ENCODE measurements around the gene GTF2H4. TPM values are rescaled to one million over a fixed set of nuclear protein-coding genes. Genes with fewer than 3 reads are reported as not detected.

Gene GTF2H4
- total RNA-seq, 1 experiment from 2014 or later: 33.9 TPM

DNA sequence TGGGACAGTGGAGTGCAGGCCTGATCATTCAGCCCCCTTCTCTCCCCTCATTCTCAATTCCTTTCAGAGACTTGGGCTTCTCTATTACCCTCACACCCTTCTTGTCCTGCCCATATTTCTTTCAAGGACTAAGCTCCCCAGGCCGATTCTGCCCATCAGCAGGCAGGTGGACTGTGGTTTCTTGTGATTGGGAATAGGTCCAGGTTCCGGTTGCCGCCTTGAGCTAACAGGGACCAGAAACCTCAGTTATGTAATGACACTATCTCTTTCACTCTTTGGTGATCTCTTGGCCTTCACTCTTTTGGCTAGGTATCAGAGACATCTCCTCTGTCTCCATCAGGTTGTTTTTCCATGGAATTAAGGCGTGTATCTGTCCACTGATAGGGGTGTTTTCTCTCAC is 39.2 kb downstream of the GTF2H4 start:
- CTCF ChIA-PET: interaction anchor here (0.8 to 1.3 kb wide), 2 partner anchors 35 to 122 kb away, joined by 3 to 5 read pairs; no protein-coding TSS in a partner anchor
- intact Hi-C loops (cut with micrococcal nuclease): no loop called here
- POLR2A ChIA-PET: interaction anchor here (0.6 kb wide), 1 partner anchor 97 kb away, joined by 3 read pairs; no protein-coding TSS in a partner anchor
- H3K4me1 Mint-ChIP-seq (ENCODE audit: insufficient read depth, unreplicated experiment): peaks cover 10% of the 10 kb centered on the region
- no TSS peak for BruUV-seq (replicated peaks)
- TF ChIP-seq, protein P1, sequence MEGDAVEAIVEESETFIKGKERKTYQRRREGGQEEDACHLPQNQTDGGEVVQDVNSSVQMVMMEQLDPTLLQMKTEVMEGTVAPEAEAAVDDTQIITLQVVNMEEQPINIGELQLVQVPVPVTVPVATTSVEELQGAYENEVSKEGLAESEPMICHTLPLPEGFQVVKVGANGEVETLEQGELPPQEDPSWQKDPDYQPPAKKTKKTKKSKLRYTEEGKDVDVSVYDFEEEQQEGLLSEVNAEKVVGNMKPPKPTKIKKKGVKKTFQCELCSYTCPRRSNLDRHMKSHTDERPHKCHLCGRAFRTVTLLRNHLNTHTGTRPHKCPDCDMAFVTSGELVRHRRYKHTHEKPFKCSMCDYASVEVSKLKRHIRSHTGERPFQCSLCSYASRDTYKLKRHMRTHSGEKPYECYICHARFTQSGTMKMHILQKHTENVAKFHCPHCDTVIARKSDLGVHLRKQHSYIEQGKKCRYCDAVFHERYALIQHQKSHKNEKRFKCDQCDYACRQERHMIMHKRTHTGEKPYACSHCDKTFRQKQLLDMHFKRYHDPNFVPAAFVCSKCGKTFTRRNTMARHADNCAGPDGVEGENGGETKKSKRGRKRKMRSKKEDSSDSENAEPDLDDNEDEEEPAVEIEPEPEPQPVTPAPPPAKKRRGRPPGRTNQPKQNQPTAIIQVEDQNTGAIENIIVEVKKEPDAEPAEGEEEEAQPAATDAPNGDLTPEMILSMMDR (IDR thresholded peaks at IDR 0.05; ENCODE audit: unreplicated experiment): no peak
- H3K27ac Mint-ChIP-seq (ENCODE audit: low read depth, unreplicated experiment): no peak overlapping the region
- H3K27me3 Mint-ChIP-seq (ENCODE audit: insufficient read depth, unreplicated experiment): no peaks in the 10 kb centered on the region
- no peak overlapping the region for H3K4me3 Mint-ChIP-seq (ENCODE audit: unreplicated experiment)
- DNase-seq (ENCODE audit: unreplicated experiment): no peak
- H3K9me3 Mint-ChIP-seq (ENCODE audit: unreplicated experiment): peaks cover 7% of the 10 kb centered on the region
- no peaks in the 10 kb centered on the region for H3K36me3 Mint-ChIP-seq (ENCODE audit: insufficient read depth, unreplicated experiment)

DNA sequence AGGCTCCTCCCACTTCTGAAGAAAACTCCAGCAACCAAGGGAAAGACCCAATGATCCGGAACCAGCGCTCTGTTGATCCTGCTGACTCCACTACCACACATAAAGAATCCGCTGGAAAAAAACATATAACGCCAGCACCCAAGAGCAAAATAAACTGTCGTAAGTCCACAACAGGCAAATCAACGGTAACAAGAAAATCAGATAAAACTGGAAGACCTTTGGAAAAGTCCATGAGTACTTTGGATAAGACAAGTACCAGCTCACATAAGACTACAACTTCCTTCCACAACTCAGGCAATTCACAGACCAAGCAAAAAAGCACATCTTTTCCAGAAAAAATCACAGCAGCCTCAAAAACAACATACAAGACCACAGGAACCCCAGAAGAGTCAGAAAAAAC is 40.8 kb downstream of the GTF2H4 start:
- ChIA-PET CTCF (no interaction called here), POLR2A (no interaction called here)
- BruUV-seq (replicated peaks): no TSS peak
- intact Hi-C loops (cut with micrococcal nuclease): no loop called here
- Mint-ChIP-seq H3K4me3 (ENCODE audit: unreplicated experiment) (no peak overlapping the region), H3K4me1 (ENCODE audit: insufficient read depth, unreplicated experiment) (no peaks in the 10 kb centered on the region), H3K36me3 (ENCODE audit: insufficient read depth, unreplicated experiment) (no peaks in the 10 kb centered on the region), H3K27me3 (ENCODE audit: insufficient read depth, unreplicated experiment) (no peaks in the 10 kb centered on the region), H3K9me3 (ENCODE audit: unreplicated experiment) (peaks cover 7% of the 10 kb centered on the region), H3K27ac (ENCODE audit: low read depth, unreplicated experiment) (no peak overlapping the region)
- DNase-seq (ENCODE audit: unreplicated experiment): no peak
- TF ChIP-seq, protein P1 (IDR thresholded peaks at IDR 0.05; ENCODE audit: unreplicated experiment): no peak

DNA sequence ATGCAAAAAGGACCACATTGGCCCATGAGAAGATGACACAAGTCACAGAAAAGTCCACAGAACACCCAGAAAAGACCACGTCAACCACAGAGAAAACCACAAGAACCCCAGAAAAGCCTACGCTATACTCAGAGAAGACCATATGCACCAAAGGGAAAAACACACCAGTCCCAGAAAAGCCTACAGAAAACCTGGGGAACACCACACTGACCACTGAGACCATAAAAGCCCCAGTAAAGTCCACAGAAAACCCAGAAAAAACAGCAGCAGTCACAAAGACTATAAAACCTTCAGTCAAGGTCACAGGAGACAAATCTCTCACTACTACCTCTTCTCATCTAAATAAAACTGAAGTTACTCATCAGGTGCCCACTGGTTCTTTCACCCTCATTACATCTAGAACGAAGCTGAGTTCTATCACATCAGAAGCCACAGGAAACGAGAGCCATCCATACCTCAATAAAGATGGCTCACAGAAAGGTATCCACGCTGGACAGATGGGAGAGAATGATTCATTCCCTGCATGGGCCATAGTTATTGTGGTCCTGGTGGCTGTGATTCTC is 44.0 kb downstream of the GTF2H4 start:
- no peaks in the 10 kb centered on the region for H3K36me3 Mint-ChIP-seq (ENCODE audit: insufficient read depth, unreplicated experiment)
- no peak overlapping the region for H3K27ac Mint-ChIP-seq (ENCODE audit: low read depth, unreplicated experiment)
- H3K9me3 Mint-ChIP-seq (ENCODE audit: unreplicated experiment): peaks cover 7% of the 10 kb centered on the region
- DNase-seq (ENCODE audit: unreplicated experiment): no peak
- TF ChIP-seq, protein P1 (IDR thresholded peaks at IDR 0.05; ENCODE audit: unreplicated experiment): no peak
- no peak overlapping the region for H3K4me3 Mint-ChIP-seq (ENCODE audit: unreplicated experiment)
- no peaks in the 10 kb centered on the region for H3K27me3 Mint-ChIP-seq (ENCODE audit: insufficient read depth, unreplicated experiment)
- H3K4me1 Mint-ChIP-seq (ENCODE audit: insufficient read depth, unreplicated experiment): no peaks in the 10 kb centered on the region
- ChIA-PET POLR2A (no interaction called here), CTCF (interaction anchor here (1.1 kb wide), 1 partner anchor 37 kb away, joined by 3 read pairs; no protein-coding TSS in a partner anchor)
- no TSS peak for BruUV-seq (replicated peaks)
- intact Hi-C loops (cut with micrococcal nuclease): no loop called here

DNA sequence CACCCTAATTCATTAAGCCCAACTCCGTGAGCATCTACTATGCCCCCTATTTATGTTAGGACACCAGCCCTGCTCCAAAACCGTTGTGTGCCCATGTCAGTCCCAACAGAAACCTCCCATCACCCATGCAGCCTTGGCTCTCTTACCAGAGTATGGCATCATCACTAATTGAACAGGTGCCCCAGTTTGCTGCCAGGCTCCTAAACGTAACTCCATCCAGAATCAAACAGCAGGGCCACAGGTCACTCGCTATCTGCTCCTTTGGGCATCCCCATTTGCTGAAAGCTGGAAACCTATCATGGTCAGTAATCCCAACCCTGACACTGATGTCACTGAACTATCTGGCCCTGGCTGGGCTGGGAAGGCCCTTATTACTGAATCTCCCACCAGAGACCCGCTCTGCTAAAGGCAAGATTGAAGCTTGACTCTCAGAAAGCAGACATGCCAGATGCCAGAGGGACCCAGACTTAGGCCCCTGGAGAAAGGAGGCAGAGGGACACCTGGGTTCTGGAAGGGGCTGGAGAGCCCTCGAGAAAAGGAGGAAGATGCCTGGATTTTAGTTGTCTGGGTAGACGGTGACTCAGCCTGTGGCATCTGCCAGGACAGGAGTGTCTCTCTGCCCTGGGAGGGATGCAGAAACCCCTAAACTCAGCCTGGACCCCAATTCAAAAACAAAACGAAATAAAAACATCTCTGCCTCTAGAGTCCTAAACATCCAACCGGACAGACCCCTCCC is 46.8 kb downstream of the GTF2H4 start:
- Mint-ChIP-seq H3K36me3 (ENCODE audit: insufficient read depth, unreplicated experiment) (no peaks in the 10 kb centered on the region), H3K27ac (ENCODE audit: low read depth, unreplicated experiment) (no peak overlapping the region), H3K4me3 (ENCODE audit: unreplicated experiment) (no peak overlapping the region), H3K9me3 (ENCODE audit: unreplicated experiment) (peaks cover 3% of the 10 kb centered on the region), H3K27me3 (ENCODE audit: insufficient read depth, unreplicated experiment) (no peaks in the 10 kb centered on the region), H3K4me1 (ENCODE audit: insufficient read depth, unreplicated experiment) (no peaks in the 10 kb centered on the region)
- ChIA-PET POLR2A (no interaction called here), CTCF (no interaction called here)
- intact Hi-C loops (cut with micrococcal nuclease): no loop called here
- TF ChIP-seq, protein P1 (IDR thresholded peaks at IDR 0.05; ENCODE audit: unreplicated experiment): no peak
- no TSS peak for BruUV-seq (replicated peaks)
- DNase-seq (ENCODE audit: unreplicated experiment): no peak

Measured in MCF 10A (cell line).